Muscle of leg (tissue), 11 donors: ENCODE data around the gene COL25A1. TPM values are rescaled to one million over a fixed set of nuclear protein-coding genes. Genes with fewer than 3 reads are reported as not detected.

Experiments used
- DNase-seq: peaks from one replicate; pipeline ENCODE4 v3.0.0; 2013
- H3K27ac ChIP-seq: one replicate; pipeline ENCODE4 v1.5.1; 2013; ENCODE audit warnings: mild to moderate bottlenecking, low read length, control low read depth
- H3K27me3 ChIP-seq: one replicate; pipeline ENCODE4 v1.6.1; 2013; ENCODE audit warnings: low read length; ENCODE audit not compliant: control insufficient read depth, insufficient read depth
- H3K36me3 ChIP-seq: one replicate; pipeline ENCODE4 v1.6.1; 2013; ENCODE audit warnings: low read length; ENCODE audit not compliant: control insufficient read depth, insufficient read depth
- H3K4me1 ChIP-seq: one replicate; pipeline ENCODE4 v1.6.1; 2013; ENCODE audit warnings: low read length; ENCODE audit not compliant: control insufficient read depth, insufficient read depth
- H3K4me3 ChIP-seq: one replicate; pipeline ENCODE4 v1.5.1; 2013; ENCODE audit warnings: low read length, control low read depth
- H3K9me3 ChIP-seq: replicated peaks from 2 replicates; pipeline ENCODE4 v1.6.1; 2013; ENCODE audit warnings: low read depth, low read length; ENCODE audit not compliant: control insufficient read depth
- WGBS: methylation state at CpG from one replicate; pipeline ENCODE4 v1.1.5; 2013; ENCODE audit warnings: missing lambda C conversion rate; ENCODE audit not compliant: insufficient coverage; 5-methylcytosine and 5-hydroxymethylcytosine counted together
- polyA plus RNA-seq, 8 donors: library from polyadenylated mRNA; unstranded; fragments of 120-200 nt; gene quantifications; one replicate each; pipeline versions ENCODE4 v1.2.1 to v1.2.3, GENCODE V29; 2013; ENCODE audit warnings: inconsistent platforms in 1 of 8, low replicate concordance in 1 of 8; ENCODE audit not compliant: insufficient read length in 8 of 8, insufficient read depth in 1 of 8
- total RNA-seq: library from RNA; stranded (reverse); fragments of 120-200 nt; gene quantifications from one replicate; pipeline ENCODE4 v1.2.4, GENCODE V29; 2013

Gene COL25A1
- total and polyA plus RNA-seq, 9 donors: 4.5 to 9.7 (median 5.6) TPM

GRCh38 chr4:108839333-108839732 is 463.1 kb downstream of the COL25A1 start:
- no peak overlapping the region for H3K27ac ChIP-seq
- no peak overlapping the region for H3K4me3 ChIP-seq
- no peaks in the 10 kb centered on the region for H3K36me3 ChIP-seq
- DNase-seq: no peak
- WGBS: 91% methylated on average over 2 of the region's 3 CpGs
- no peaks in the 10 kb centered on the region for H3K27me3 ChIP-seq
- no peaks in the 10 kb centered on the region for H3K9me3 ChIP-seq
- no peaks in the 10 kb centered on the region for H3K4me1 ChIP-seq

- DNase-seq: peak; percentile 31
- 20% methylated on average over 1 of the region's 4 CpGs for WGBS
- H3K27me3 ChIP-seq: no peaks in the 10 kb centered on the region
- H3K9me3 ChIP-seq: no peaks in the 10 kb centered on the region
- H3K27ac ChIP-seq: no peak overlapping the region
- no peaks in the 10 kb centered on the region for H3K36me3 ChIP-seq
- H3K4me3 ChIP-seq: no peak overlapping the region
- no peaks in the 10 kb centered on the region for H3K4me1 ChIP-seq
These were observed 464.0 kb downstream of the COL25A1 start for GRCh38 chr4:108838451-108838850.

GRCh38 chr4:108834835-108835384 is 467.5 kb downstream of the COL25A1 start:
- Histone ChIP-seq H3K36me3 (no peaks in the 10 kb centered on the region), H3K9me3 (no peaks in the 10 kb centered on the region), H3K4me3 (no peak overlapping the region), H3K27me3 (no peaks in the 10 kb centered on the region), H3K4me1 (peaks cover 4% of the 10 kb centered on the region), H3K27ac (no peak overlapping the region)
- no CpG with 5 or more reads among the region's 3 CpGs for WGBS
- peak; percentile 72 for DNase-seq

- WGBS: no CpG with 5 or more reads among the region's 9 CpGs
- Histone ChIP-seq H3K4me3 (no peak overlapping the region), H3K36me3 (no peaks in the 10 kb centered on the region), H3K27ac (no peak overlapping the region), H3K27me3 (no peaks in the 10 kb centered on the region), H3K9me3 (no peaks in the 10 kb centered on the region), H3K4me1 (peaks cover 7% of the 10 kb centered on the region)
- DNase-seq: no peak
These were observed 468.2 kb downstream of the COL25A1 start for GRCh38 chr4:108834166-108834834.

- WGBS: no CpG with 5 or more reads among the region's 4 CpGs
- Histone ChIP-seq H3K4me3 (no peak overlapping the region), H3K4me1 (peaks cover 7% of the 10 kb centered on the region), H3K27me3 (no peaks in the 10 kb centered on the region), H3K27ac (no peak overlapping the region), H3K36me3 (no peaks in the 10 kb centered on the region), H3K9me3 (no peaks in the 10 kb centered on the region)
- DNase-seq: no peak
These were observed 469.4 kb downstream of the COL25A1 start for GRCh38 chr4:108833046-108833445.

GRCh38 chr4:108831886-108832285 is 470.6 kb downstream of the COL25A1 start:
- Histone ChIP-seq H3K9me3 (no peaks in the 10 kb centered on the region), H3K27ac (no peak overlapping the region), H3K4me1 (peaks cover 7% of the 10 kb centered on the region), H3K4me3 (no peak overlapping the region), H3K36me3 (no peaks in the 10 kb centered on the region), H3K27me3 (no peaks in the 10 kb centered on the region)
- peak; percentile 53 for DNase-seq
- WGBS: no CpG with 5 or more reads among the region's 3 CpGs

GRCh38 chr4:108831291-108831690 is 471.2 kb downstream of the COL25A1 start:
- Histone ChIP-seq H3K27ac (no peak overlapping the region), H3K4me3 (no peak overlapping the region), H3K27me3 (no peaks in the 10 kb centered on the region), H3K9me3 (no peaks in the 10 kb centered on the region), H3K36me3 (no peaks in the 10 kb centered on the region), H3K4me1 (peaks cover 7% of the 10 kb centered on the region)
- no CpG with 5 or more reads among the region's 1 CpG for WGBS
- no peak for DNase-seq

- no peaks in the 10 kb centered on the region for H3K27me3 ChIP-seq
- no peaks in the 10 kb centered on the region for H3K9me3 ChIP-seq
- 40% methylated on average over 2 of the region's 4 CpGs for WGBS
- no peak overlapping the region for H3K4me3 ChIP-seq
- H3K27ac ChIP-seq: no peak overlapping the region
- no peaks in the 10 kb centered on the region for H3K36me3 ChIP-seq
- H3K4me1 ChIP-seq: peaks cover 7% of the 10 kb centered on the region
- DNase-seq: peak; percentile 76
These were observed 471.8 kb downstream of the COL25A1 start for GRCh38 chr4:108830509-108831244.

- peaks cover 7% of the 10 kb centered on the region for H3K4me1 ChIP-seq
- no peak overlapping the region for H3K27ac ChIP-seq
- WGBS: no CpG with 5 or more reads among the region's 4 CpGs
- no peak overlapping the region for H3K4me3 ChIP-seq
- DNase-seq: no peak
- no peaks in the 10 kb centered on the region for H3K27me3 ChIP-seq
- H3K36me3 ChIP-seq: no peaks in the 10 kb centered on the region
- no peaks in the 10 kb centered on the region for H3K9me3 ChIP-seq
These were observed 472.4 kb downstream of the COL25A1 start for GRCh38 chr4:108829966-108830492.

GRCh38 chr4:108828620-108829019 is 473.8 kb downstream of the COL25A1 start:
- DNase-seq: no peak
- Histone ChIP-seq H3K36me3 (no peaks in the 10 kb centered on the region), H3K27ac (no peak overlapping the region), H3K9me3 (no peaks in the 10 kb centered on the region), H3K4me3 (no peak overlapping the region), H3K27me3 (no peaks in the 10 kb centered on the region), H3K4me1 (peaks cover 7% of the 10 kb centered on the region)
- WGBS: 25% methylated on average over 2 of the region's 3 CpGs
